ENCODE data around the gene RAD51B. TPM values are rescaled to one million over a fixed set of nuclear protein-coding genes. Genes with fewer than 3 reads are reported as not detected.

Gene RAD51B
- total and polyA plus RNA-seq, 2 of the 13 experiments (the other 11 are each of a cell fraction or from before 2014, with no cell fraction given) = 7.0 to 9.5 TPM

- TF ChIP-seq SNAPC4 (CRISPR knock-in tag; IDR thresholded peaks at IDR 0.05) (no peak), HNF4G (IDR thresholded peaks at IDR 0.05; ENCODE audit: borderline replicate concordance, low read depth, low read length) (no peak; the same call in 1 of the 2 replicates), HNF4G (CRISPR knock-in tag; IDR thresholded peaks at IDR 0.05; ENCODE audit: borderline replicate concordance, low read depth) (no peak), PPARG (CRISPR knock-in tag; conservative IDR thresholded peaks at IDR 0.05) (0 out of 2 replicates have a peak, but pooled peaks have one; percentile 42), CBFB (CRISPR knock-in tag; IDR thresholded peaks at IDR 0.05) (no peak; the same call in 1 of the 2 replicates), ZNF180 (CRISPR knock-in tag; IDR thresholded peaks at IDR 0.05; ENCODE audit: borderline replicate concordance, low read depth) (no peak), FOXA3 (CRISPR knock-in tag; IDR thresholded peaks at IDR 0.05) (peak; percentile 87), ZNF784 (CRISPR knock-in tag; IDR thresholded peaks at IDR 0.05; ENCODE audit: borderline replicate concordance) (0 out of 2 replicates have a peak, but pooled peaks have one; percentile 48), ZIK1 (CRISPR knock-in tag; IDR thresholded peaks at IDR 0.05; ENCODE audit: borderline replicate concordance, low read depth) (no peak), DBP (CRISPR knock-in tag; IDR thresholded peaks at IDR 0.05; ENCODE audit: not compliant biosample characterization) (no peak), ZNF776 (CRISPR knock-in tag; IDR thresholded peaks at IDR 0.05) (0 out of 2 replicates have a peak, but pooled peaks have one; percentile 24), ZNF816 (CRISPR knock-in tag; IDR thresholded peaks at IDR 0.05; ENCODE audit: borderline replicate concordance) (no peak), SOX13 (IDR thresholded peaks at IDR 0.05) (0 out of 2 replicates have a peak, but pooled peaks have one; percentile 27), SOX13 (CRISPR knock-in tag; conservative IDR thresholded peaks at IDR 0.05 in 1 of 2, IDR thresholded peaks at IDR 0.05 in 1 of 2) (peak in 1 of 2 experiments; percentile 64; a peak in 2 of 4 replicates), PRDM10 (CRISPR knock-in tag; IDR thresholded peaks at IDR 0.05; ENCODE audit: low read depth) (no peak), MEIS1 (CRISPR knock-in tag; IDR thresholded peaks at IDR 0.05; ENCODE audit: borderline replicate concordance) (peak; percentile 64; the same call in 1 of the 2 replicates), HOXA9 (CRISPR knock-in tag; IDR thresholded peaks at IDR 0.05; ENCODE audit: borderline replicate concordance) (no peak)
Measured at GRCh38 chr14:68607081-68607866, 787.7 kb downstream of the RAD51B start (continued).

Data from HepG2 (cell line).